Memory B cell (primary cell): Measurements from ENCODE around the gene LSM3.
"Not testable (repeated sequence)": the region's sequence is repeated elsewhere in the genome, so short reads cannot be mapped to it uniquely, and the experiment has no call there.

Experiments
- ATAC-seq: fragments of 150-1000 bp; cut with Tn5 transposase; 2 replicates; pipeline ENCODE4 v1.10.0; 2021; ENCODE audit warnings: low read depth, mild to moderate bottlenecking, moderate library complexity
- DNase-seq, 2 donors: peaks; one replicate each; pipeline ENCODE4 v3.0.0; 2022; ENCODE audit warnings: low spot score in 2 of 2
- H3K27ac Mint-ChIP-seq: one replicate; pipeline ENCODE4 v1.8.0; 2022; ENCODE audit warnings: mild to moderate bottlenecking, moderate library complexity, mixed read lengths
- H3K27me3 Mint-ChIP-seq: one replicate; pipeline ENCODE4 v1.8.0; 2022; ENCODE audit warnings: mixed read lengths
- H3K36me3 Mint-ChIP-seq: one replicate; pipeline ENCODE4 v1.8.0; 2022; ENCODE audit warnings: mild to moderate bottlenecking, mixed read lengths
- H3K4me1 Mint-ChIP-seq: one replicate; pipeline ENCODE4 v1.8.0; 2022; ENCODE audit warnings: mixed read lengths
- H3K4me3 Mint-ChIP-seq: one replicate; pipeline ENCODE4 v1.8.0; 2022; ENCODE audit warnings: mild to moderate bottlenecking, moderate library complexity, mixed read lengths
- H3K9me3 Mint-ChIP-seq: one replicate; pipeline ENCODE4 v1.8.0; 2022; ENCODE audit warnings: mixed read lengths

LSM3 gene

DNA sequence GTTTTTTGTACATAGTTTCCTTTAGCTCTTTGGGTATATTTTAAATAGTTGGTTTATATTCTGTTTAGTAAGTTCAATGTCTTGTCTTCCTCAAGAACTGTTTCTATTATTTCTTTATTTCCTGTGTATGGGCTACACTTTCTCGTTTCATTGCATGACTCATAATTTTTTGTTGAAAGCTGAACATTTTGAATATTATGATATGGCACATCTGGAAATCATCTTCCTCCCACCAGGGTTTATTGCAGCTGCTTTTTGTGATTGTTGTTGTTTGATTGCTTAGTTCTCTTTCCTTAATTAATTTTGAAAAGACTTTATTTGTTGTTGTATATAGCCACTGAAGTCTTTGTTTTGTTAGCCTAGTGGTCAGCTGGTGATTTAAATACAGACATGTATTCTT, 43.8 kb downstream of the LSM3 start:
- Mint-ChIP-seq H3K9me3 (peaks cover 11% of the 10 kb centered on the region), H3K27me3 (peaks cover 15% of the 10 kb centered on the region), H3K36me3 (peaks cover 3% of the 10 kb centered on the region), H3K27ac (no peak overlapping the region), H3K4me1 (no peaks in the 10 kb centered on the region), H3K4me3 (no peak overlapping the region)
- DNase-seq, result no peak
- ATAC-seq, result no peak

DNA sequence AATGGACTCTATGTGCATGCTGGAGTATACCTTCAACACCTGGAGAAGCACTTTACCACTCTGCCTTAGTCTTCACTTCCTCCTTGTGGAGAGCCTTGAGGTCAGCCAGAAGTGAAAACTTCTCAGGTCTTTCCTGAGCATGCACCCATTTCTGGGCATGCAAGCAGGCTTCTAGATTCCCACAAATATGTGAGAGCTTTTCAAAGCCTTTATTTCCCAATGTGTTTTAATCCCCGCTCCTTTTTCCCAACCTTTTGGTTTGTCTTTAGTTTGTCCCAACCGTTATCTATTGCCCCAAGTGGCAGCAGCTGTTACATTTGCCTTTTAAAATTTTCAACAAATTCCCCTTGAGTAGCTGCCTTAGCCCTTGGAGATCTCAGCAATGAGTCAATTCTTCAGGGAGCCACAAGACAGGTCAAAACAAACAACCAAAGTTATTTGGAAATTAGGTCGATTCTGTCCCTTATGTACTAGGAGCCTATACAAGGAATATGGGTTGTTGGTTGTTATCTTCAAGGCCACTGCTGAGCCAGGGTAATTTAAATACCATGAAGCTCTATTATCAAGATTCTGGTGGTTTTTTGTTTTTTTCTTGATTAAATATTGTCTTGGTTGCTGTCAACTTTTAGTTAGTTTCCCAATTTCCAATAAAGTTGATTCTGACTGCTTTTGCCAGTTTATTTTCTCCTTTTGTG, 44.4 kb downstream of the LSM3 start:
- no peak overlapping the region for H3K27ac Mint-ChIP-seq
- H3K4me3 Mint-ChIP-seq, result no peak overlapping the region
- H3K36me3 Mint-ChIP-seq, result peaks cover 3% of the 10 kb centered on the region
- DNase-seq (no peak), ATAC-seq (no peak)
- H3K27me3 Mint-ChIP-seq, result peaks cover 16% of the 10 kb centered on the region
- no peaks in the 10 kb centered on the region for H3K4me1 Mint-ChIP-seq
- peaks cover 11% of the 10 kb centered on the region for H3K9me3 Mint-ChIP-seq

DNA sequence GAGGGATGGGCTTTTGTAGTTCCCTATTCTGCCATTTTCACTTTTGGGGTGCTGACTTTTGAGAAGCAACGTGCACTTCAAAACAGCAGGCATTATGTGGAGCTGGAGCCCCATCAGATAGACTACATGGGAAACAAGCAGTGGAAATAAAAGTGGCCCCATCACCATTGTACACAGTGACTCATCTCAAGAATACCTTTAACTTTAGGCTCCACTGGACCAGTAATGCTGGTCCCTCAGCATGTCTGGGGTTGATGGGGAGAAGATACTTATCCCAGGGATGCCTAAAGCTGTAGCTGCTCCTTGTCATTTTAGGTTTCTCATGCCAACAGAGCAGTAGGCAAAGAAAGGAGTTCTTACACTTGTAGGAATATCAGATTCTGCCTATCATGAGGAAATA, 45.0 kb downstream of the LSM3 start:
- Mint-ChIP-seq H3K27ac (no peak overlapping the region), H3K4me1 (no peaks in the 10 kb centered on the region), H3K27me3 (peaks cover 19% of the 10 kb centered on the region), H3K9me3 (peaks cover 11% of the 10 kb centered on the region), H3K36me3 (peaks cover 3% of the 10 kb centered on the region), H3K4me3 (no peak overlapping the region)
- DNase-seq (no peak), ATAC-seq (no peak)

DNA sequence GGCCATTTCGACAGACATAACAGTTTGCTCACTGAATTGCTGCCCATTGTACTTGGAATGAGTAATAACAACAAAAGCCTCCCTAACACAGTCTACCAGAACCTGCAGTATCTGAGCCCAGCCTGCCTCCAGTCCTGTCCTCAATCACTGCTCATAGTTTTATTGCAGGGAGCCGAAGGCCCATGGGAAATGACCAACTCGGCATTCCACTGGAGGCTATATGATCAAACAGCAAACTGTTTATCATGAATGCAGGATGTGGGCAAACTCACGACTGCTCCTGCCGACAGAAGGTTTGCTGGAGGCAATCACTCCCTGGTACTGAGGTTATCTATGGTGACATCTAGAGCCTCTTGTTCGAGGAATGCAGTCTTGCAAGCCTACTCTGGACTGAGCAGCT, 46.3 kb downstream of the LSM3 start:
- no peak overlapping the region for H3K4me3 Mint-ChIP-seq
- H3K9me3 Mint-ChIP-seq, result peaks cover 10% of the 10 kb centered on the region
- H3K27me3 Mint-ChIP-seq, result peaks cover 17% of the 10 kb centered on the region
- H3K27ac Mint-ChIP-seq, result no peak overlapping the region
- H3K4me1 Mint-ChIP-seq, result no peaks in the 10 kb centered on the region
- ATAC-seq, result no peak
- DNase-seq, result no peak
- H3K36me3 Mint-ChIP-seq, result peaks cover 3% of the 10 kb centered on the region

DNA sequence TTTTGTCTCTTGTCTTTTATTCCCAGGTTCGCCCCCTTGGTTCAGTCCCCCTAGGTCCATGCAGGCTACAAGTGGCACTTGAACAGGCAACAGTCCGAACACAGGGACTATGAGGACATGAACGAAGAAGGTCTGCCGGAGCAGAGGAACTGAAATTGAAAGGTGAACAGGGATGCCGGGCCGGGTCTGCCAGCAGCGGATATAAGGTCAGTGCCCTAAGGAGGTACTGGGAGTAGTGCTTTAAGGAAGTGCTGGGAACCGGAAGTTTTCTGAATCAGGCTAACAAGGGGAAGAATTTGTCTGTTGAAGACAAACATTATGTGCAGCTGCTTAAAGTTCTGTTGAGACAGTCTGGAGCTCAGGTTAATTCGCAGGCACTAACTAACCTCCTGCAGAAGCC, 46.8 kb downstream of the LSM3 start:
- peaks cover 8% of the 10 kb centered on the region for H3K9me3 Mint-ChIP-seq
- DNase-seq (no peak), ATAC-seq (no peak)
- H3K4me1 Mint-ChIP-seq, result no peaks in the 10 kb centered on the region
- peaks cover 3% of the 10 kb centered on the region for H3K36me3 Mint-ChIP-seq
- no peak overlapping the region for H3K27ac Mint-ChIP-seq
- H3K27me3 Mint-ChIP-seq, result peaks cover 19% of the 10 kb centered on the region
- H3K4me3 Mint-ChIP-seq, result no peak overlapping the region

DNA sequence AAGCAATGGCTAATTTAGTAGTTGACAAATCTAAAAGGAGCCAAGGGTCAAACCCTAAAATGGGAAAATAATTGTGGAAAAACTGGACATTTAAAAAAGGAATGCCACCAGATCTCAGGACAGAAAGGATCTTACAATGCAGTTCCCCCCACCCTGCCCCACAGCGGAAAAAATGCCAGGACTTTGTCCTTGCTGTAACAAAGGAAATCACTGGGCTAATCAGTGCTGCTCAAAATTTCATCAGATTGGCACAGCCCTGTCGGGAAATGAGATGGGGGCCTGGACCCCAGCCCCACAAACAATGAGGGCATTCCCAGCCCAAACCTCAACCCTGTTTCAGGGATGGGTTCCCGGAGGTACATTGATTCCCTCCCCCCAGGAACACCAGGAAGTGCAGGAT, 47.7 kb downstream of the LSM3 start:
- DNase-seq, result not testable (repeated sequence)
- peaks cover 26% of the 10 kb centered on the region for H3K27me3 Mint-ChIP-seq

DNA sequence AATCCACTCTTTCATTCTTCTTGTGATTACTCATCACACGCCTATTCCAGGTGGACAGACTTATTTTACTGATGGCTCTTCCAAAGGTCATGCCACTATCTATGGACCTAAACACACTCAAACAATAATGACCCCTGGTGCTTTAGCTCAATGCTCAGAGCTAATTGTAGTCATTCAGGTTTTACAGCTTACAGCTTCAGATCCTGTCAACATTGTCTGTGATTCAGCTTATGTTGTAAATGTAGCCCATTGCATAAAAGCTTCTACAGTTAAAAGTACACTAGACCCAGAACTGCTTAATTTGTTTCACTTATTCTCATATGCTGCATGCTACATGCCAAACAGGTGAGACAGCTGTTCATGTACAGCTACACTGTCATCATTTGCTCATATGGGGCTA, 49.2 kb downstream of the LSM3 start:
- H3K4me1 Mint-ChIP-seq, result no peaks in the 10 kb centered on the region
- ATAC-seq (no peak), DNase-seq (no peak)
- peaks cover 33% of the 10 kb centered on the region for H3K27me3 Mint-ChIP-seq
- H3K27ac Mint-ChIP-seq, result no peak overlapping the region
- no peak overlapping the region for H3K4me3 Mint-ChIP-seq
- H3K36me3 Mint-ChIP-seq, result peaks cover 3% of the 10 kb centered on the region
- peaks cover 4% of the 10 kb centered on the region for H3K9me3 Mint-ChIP-seq

More for the DNA sequence above, 47.7 kb downstream of the LSM3 start:
- H3K4me1 Mint-ChIP-seq, H3K4me3 Mint-ChIP-seq, H3K36me3 Mint-ChIP-seq, ATAC-seq, H3K9me3 Mint-ChIP-seq, H3K27ac Mint-ChIP-seq: not testable (repeated sequence)

DNA sequence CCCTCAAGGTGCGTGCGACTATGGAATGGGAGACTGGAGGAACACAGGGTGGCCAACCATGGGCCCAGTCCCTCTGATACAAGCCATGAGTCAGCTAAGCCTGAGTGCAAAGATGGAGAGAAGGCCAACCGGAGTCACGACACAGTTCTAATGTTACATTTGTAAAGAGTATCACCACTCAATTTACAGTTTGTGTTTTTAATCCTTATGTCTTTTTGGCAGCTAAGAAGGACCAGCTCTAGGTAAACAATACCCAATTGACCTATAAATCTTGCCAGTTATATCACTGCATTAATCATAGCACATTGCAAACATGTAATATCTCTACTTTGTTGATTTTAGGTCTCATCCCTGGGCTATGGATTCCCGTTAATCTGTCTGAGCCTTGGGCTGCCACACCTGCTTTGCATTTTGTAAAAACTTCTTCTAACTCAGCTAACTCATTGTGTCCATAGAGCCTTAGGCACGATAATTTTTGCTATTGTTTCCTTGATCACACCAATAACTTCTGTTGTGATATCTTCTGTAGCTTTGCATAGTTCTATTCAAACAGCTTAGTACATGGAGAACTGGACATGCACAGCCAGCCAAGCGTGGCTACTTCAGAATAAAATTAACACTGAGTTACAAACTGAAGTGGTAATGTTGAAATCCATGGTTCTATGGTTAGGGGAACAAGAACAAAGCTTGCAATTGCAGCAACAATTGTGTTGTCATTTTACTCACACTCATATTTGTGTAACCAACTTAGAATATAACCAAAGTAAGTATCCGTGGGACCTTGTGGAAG, 50.3 kb downstream of the LSM3 start:
- DNase-seq (no peak), ATAC-seq (no peak)
- peaks cover 33% of the 10 kb centered on the region for H3K27me3 Mint-ChIP-seq
- H3K36me3 Mint-ChIP-seq, result peaks cover 6% of the 10 kb centered on the region
- H3K9me3 Mint-ChIP-seq, result peaks cover 7% of the 10 kb centered on the region
- H3K4me1 Mint-ChIP-seq, result no peaks in the 10 kb centered on the region
- H3K27ac Mint-ChIP-seq, result no peak overlapping the region
- no peak overlapping the region for H3K4me3 Mint-ChIP-seq

DNA sequence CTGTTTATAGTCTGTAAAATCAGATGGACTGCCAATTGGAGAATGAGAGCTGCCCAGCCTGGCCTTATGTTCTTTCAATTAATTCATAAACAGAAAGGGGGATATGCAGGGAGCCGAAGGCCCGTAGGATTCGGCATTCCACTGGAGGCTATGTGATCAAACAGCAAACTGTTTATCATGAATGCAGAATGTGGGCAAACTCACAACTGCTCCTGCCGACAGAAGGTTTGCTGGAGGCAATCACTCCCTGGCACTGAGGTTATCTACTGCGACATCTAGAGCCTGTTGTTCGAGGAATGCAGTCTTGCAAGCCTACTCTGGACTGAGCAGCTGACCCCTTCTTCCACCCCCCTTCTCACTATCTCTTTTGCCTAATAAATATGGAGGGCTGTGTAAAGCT, 51.1 kb downstream of the LSM3 start:
- ATAC-seq, H3K4me1 Mint-ChIP-seq, H3K4me3 Mint-ChIP-seq, H3K9me3 Mint-ChIP-seq, H3K27ac Mint-ChIP-seq, DNase-seq, H3K36me3 Mint-ChIP-seq: not testable (repeated sequence)
- H3K27me3 Mint-ChIP-seq, result peaks cover 31% of the 10 kb centered on the region

DNA sequence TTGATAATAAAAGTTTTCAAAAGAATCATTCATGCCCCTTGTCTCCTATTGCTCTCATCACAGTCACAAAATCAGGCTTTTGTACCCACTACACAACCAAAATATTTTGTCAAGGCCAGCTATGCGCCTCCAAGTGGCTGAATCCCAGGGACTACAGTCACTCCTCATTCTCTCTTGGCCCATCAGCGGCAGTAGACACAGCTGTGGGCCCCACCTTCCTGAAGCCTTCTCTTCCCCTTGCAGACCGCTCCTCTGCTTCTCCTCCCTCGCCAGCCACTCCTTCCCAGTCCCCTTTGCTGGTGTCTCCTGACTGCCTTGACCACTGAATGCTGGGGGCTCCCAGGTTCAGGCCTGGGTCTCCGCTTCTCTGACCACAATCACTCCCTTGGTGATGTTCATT, 52.1 kb downstream of the LSM3 start:
- no peak for ATAC-seq
- DNase-seq, result no peak
- peaks cover 6% of the 10 kb centered on the region for H3K36me3 Mint-ChIP-seq
- H3K4me3 Mint-ChIP-seq, result no peak overlapping the region
- peaks cover 8% of the 10 kb centered on the region for H3K9me3 Mint-ChIP-seq
- H3K27ac Mint-ChIP-seq, result no peak overlapping the region
- peaks cover 30% of the 10 kb centered on the region for H3K27me3 Mint-ChIP-seq
- no peaks in the 10 kb centered on the region for H3K4me1 Mint-ChIP-seq

DNA sequence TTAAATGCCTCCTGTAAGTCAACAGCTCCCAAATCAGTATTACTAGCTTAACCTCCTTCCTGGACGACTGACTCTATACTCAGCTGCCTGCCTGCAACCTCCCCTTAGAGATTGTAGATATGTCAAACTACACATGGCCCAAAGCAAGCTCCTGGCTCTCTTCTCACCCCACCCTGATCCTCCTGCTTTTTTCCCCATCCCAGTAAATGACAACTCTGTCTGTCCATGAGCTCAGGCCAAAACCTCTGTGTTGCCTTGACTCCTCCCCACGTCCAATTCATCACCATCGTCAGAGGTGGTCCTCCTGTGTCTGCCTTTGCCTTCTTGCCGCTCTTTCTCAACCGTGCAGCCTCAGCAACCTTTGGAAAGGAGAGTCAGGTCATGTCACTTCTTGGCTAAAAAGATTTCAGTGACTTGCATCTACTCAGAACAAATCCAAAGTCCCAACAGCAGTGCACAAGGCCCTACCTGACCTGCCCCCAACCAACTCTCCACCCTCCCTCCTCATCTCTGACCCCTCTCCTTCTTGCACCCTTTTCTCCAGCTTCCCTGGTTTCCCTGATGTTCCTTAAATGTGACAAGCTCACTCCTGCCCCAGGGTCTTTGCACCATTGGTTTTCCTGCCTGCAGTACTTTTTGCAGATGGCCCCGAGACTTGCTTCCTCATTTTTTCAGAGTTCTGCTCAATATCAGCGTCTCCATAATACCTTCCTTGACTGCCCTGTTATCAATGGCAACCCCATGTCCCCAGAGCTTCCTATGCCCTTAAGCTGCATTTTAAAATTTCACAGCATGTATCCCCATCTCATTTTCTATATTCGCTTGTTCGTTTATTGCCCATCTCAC, 52.8 kb downstream of the LSM3 start:
- Mint-ChIP-seq H3K4me1 (no peaks in the 10 kb centered on the region), H3K4me3 (no peak overlapping the region), H3K36me3 (peaks cover 6% of the 10 kb centered on the region), H3K27me3 (peaks cover 30% of the 10 kb centered on the region), H3K27ac (no peak overlapping the region), H3K9me3 (peaks cover 8% of the 10 kb centered on the region)
- ATAC-seq (no peak), DNase-seq (no peak)

DNA sequence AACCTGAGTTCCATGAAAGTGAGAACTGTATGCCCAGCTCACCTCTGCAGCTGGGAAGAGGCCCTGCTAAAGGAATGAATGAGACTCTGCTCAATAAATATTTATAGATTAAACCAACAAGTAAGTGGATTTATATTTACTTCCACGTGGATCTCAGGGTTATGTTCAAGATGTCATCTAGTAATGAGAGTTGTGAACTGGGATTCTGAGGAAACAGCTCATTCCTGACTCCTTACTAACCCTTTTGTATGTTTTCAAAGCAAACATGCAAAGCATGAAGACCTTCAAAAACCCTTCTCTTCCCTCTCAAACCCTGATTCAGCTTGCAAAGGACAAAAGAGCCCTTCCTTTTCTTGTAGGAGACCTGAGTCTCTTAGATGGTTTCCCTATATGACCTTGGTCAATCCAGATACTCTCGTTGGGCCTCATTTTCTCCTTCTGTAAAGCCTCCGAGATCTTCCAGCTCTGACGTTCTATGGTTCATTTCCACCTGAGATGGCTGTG, 53.4 kb downstream of the LSM3 start:
- Mint-ChIP-seq H3K36me3 (peaks cover 6% of the 10 kb centered on the region), H3K9me3 (peaks cover 8% of the 10 kb centered on the region), H3K27me3 (peaks cover 30% of the 10 kb centered on the region), H3K4me3 (no peak overlapping the region), H3K27ac (no peak overlapping the region), H3K4me1 (no peaks in the 10 kb centered on the region)
- no peak for DNase-seq
- no peak for ATAC-seq

DNA sequence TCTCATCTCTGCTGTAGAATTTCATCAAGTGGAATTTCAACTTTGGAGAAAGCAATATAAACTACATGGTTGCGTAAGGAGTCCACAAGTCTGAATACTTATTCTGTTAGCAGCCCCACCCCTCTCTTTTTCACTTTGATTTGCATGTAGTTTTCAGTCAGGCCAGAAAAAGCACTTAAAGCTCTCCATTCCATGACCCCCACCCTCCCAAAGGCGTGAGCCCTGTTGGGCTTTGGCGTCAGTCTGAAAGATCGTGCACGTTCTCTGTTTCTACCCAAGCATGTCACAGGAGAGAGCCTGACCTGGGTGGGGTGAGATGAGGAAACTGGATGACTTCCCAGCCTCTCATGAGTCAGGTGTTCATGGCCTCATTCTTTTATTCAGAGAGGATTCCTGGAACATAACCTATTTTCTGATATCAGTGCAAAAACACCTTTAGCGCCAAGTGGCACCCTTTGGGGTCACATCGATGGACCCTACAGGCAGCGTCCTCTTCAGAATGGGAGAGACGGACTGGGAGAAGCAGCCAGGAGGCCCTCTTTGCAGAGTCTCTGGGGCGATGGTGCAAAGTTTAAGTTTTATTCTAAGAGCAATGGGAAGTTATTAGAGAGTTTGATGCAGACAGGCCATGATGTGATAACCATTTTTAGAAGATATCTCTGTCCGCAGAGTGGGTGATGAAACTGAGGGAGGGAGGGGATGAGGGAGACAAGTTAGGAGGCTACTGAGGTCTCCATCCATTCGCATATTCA, 55.8 kb downstream of the LSM3 start:
- Mint-ChIP-seq H3K27me3 (peaks cover 26% of the 10 kb centered on the region), H3K9me3 (peaks cover 8% of the 10 kb centered on the region), H3K4me3 (no peak overlapping the region), H3K4me1 (no peaks in the 10 kb centered on the region), H3K27ac (no peak overlapping the region), H3K36me3 (peaks cover 6% of the 10 kb centered on the region)
- DNase-seq (no peak), ATAC-seq (no peak)
